Muscle of back (tissue), 11 donors: ENCODE measurements around the gene ABCF2. TPM values are rescaled to one million over a fixed set of nuclear protein-coding genes. Genes with fewer than 3 reads are reported as not detected.

Source experiments
- DNase-seq, 3 donors: peaks; one replicate each; pipeline versions ENCODE4 v3.0.0 to v3.0.0-alpha.2; 2013
- polyA plus RNA-seq, 10 donors: library from polyadenylated mRNA; unstranded; fragments of 120-200 nt; gene quantifications; one replicate each; pipeline ENCODE4 v1.2.1, GENCODE V29; 2013; ENCODE audit not compliant: insufficient read length in 10 of 10

ABCF2 gene
- polyA plus RNA-seq, 10 donors, result 13.2 to 23.8 (median 18.1) TPM

GRCh38 chr7:151254316-151254715 lies 27.3 kb upstream of the ABCF2 start:
- no peak for DNase-seq

- peak in 1 of 3 donors; percentile 73 for DNase-seq
These were observed 26.1 kb upstream of the ABCF2 start for GRCh38 chr7:151252961-151253711.

GRCh38 chr7:151252561-151252835 lies 25.5 kb upstream of the ABCF2 start:
- DNase-seq, result no peak

GRCh38 chr7:151251689-151252560 lies 24.9 kb upstream of the ABCF2 start:
- peak; percentile 74 to 96 (median 90) for DNase-seq

DNA sequence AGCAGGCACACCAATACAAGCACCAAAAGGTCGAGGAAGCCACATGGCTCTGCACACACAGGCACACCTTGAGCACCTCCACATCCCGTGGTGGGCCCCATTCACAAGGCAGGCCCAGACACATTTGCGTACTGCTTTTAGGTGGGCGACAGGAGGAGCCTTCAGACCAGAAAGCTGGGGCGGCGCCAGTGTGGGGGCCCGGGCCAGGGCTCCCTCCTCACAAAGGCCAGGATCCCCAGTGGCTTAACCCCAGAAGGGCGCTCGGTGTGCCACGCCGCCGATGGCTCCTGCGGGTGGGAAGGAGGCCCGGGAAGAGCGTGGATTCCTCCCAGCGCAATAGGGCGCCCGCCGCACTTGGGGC lies 24.3 kb upstream of the ABCF2 start:
- peak in 1 of 3 donors; percentile 61 for DNase-seq

GRCh38 chr7:151250181-151251132 lies 23.5 kb upstream of the ABCF2 start:
- no peak for DNase-seq

DNA sequence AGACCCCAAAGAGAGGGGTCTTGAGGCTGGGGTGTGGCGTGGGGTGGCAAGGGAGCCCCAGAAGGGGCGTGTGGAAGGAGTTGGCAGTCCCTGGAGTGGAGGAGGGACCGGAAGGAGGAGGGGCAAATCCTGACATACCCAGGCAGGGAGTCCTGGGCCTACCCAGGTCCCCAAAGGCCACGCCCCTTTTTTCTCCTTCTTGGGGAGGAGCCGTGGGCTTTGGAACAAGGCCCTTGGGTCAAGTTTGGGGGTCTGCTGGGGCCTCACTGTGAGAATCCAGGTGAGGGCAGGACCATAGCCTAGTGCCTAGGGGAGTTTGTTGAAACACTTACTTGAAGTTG lies 22.7 kb upstream of the ABCF2 start:
- DNase-seq, result peak in 2 of 3 donors; percentile 67 to 76

DNA sequence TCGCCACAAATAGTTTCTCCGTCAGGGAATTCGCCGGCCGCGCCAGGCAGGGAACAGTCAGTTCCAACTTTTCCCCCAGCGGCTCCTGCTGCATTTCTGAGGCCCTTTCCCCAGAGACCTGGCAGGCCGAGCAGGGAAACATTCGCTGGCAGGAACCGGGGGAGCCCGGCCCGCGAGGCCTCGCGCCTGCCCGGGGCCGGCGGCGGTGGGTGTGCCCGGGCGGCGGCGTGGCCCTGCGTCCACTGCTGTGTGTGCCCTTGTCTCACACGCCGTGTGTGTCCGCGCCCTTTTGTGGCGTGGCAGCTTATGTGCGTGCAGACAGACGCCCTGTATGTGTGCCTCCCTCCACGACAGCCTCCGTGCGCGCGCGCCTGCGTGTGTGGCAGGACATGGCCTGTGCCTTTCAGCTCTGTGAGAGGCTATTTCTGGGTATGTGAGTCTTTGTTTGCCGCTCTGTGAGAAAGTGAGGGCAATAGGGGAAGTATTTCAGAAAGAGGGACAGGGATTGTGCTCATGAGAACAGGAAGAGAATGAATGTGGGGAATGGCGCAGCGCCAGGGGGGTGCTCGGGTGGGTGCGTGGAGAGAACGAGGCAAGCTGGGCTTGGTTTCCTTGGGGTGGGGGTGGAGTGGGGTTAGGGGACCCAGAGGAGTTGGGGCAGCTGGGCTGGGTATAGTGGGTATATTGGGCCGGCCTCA lies 22.2 kb upstream of the ABCF2 start:
- DNase-seq, result peak in 2 of 3 donors; percentile 61 to 88

DNA sequence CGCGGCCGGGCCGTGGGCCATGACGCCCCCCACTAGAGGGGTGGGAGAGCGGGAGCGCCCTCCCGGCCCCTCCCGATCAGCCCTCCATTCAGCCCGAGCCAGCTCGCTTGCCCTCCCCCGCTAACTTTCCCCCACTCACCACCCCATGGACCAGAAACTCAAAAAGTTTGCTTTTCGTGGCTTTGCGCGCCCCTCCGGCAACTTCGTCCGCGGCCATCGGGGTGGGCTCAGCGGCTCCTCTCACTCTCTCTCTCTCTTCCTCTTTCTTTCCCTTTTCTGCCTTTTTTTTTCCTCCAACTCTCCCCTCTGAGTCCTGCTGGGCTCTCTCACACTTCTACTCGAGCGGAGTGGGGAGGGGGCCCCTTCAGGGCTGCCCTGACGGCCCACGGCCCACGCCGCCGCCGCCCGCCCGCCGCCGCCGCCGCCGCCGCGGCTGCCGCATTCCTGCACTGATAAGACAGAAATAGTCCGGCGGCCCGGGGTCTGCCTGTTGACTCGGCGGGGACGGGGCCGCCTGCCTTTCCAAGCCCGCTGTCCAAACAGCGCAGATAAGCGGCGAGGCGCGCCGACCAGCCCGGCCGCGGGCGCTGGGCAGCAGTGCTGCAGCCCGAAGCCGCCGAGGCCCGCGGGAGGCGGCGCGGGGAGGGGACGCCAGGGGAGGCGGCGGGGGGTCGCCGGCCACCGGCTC lies 21.5 kb upstream of the ABCF2 start, which contains the start of gene SMARCD3:
Gene SMARCD3 (minus strand): TSS at position 349 of the 688 bp plus-strand sequence. CDS start 132 bp downstream, at position 217.
- peak in 2 of 3 donors; percentile 80 to 93 for DNase-seq

GRCh38 chr7:151247611-151248345 lies 20.8 kb upstream of the ABCF2 start:
- DNase-seq, result peak in 1 of 3 donors; percentile 61

DNA sequence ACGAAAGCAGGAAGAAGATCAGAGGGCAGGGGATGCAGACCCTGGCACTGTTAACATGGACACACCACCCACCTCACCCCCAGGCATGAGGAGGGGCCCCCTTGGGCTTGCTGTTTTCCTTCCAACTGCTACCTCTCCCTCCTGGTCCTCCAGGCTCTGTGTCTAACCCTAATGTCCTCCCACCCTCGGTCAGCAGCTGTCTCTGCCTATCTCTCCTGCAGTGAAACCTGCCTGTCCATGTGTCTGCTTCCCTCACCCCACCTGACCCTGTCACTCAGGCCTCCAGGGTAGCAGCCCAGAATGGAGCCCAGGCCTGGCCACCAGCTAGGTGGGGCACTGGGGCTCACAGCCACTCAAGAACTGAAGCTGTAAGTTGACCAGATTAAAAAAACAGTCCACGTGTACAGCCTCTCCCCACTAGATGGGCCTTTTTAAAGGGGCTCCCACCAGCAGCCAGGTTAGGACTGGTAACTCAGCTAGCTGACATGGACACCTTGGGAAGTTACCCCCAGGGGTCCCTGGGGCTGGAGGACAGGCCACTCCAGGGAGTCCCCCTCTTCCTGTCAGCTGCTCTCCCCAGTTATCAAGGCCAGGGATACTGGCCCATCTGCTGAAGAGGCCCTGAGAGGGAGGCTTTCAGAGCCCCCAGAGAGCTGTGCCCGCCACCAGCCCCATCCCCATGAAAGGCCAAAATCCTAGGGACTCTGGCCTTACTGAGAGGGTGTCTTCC lies 20.0 kb upstream of the ABCF2 start:
- DNase-seq, result peak; percentile 75 to 87 (median 81)

- DNase-seq, result peak in 1 of 3 donors; percentile 64
These were observed 19.3 kb upstream of the ABCF2 start for GRCh38 chr7:151246102-151246850.

GRCh38 chr7:151245360-151246101 lies 18.5 kb upstream of the ABCF2 start:
- peak in 1 of 3 donors; percentile 57 for DNase-seq

DNA sequence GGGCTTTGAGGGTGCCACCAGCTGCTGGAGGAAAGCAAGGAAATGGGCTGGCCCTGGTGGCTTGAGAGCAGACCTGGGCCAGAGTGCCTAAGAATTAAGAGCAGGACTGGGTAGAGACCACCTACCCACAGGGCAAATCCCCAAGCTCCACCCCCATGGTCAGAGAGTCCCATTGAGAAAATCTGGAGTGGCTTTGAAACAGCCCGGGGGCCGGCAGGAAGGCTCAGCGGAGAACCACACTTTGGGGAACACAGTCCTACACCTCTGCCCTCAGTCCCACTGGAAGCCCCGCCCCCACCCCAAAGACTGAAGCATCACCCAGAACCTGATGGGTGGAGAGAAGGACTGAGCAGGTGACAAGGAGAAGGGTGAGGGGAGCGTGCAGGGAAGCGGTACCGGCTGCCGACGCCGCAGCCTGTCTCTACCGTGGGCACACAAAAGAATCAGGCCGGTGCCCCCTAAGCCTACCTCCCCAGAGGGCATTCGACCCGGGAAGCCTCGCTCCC lies 17.9 kb upstream of the ABCF2 start:
- no peak for DNase-seq

DNA sequence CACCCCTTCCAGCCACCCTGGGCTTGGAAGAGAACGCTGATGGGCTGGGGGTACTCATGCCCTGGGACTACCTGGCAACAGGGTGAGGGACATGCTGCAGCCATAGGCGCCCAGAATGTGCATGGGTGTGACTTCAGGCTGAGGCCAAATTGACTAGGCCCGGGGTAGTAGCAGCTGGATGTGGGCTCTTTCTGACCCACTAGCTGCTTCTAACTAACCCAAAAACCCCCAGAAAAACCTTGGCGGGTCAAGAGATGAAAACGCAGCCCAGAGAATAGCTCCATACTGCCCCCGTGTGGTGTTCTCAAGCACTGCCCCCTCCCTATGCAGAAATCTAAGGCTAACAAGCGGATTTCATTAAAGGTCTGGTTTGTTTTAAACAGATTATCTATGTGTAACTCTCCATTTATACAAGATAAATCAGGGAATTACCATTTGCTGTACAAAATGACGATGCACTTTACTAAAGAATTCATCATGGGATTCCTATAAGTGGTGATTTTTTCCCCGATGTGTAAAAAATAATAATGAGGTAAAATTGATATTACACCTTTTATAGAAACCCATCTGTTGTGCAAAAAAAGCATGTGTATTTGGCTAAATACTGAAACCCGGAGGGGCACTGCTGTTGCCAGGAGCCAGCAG lies 17.3 kb upstream of the ABCF2 start:
- DNase-seq, result peak in 2 of 3 donors; percentile 60 to 73

DNA sequence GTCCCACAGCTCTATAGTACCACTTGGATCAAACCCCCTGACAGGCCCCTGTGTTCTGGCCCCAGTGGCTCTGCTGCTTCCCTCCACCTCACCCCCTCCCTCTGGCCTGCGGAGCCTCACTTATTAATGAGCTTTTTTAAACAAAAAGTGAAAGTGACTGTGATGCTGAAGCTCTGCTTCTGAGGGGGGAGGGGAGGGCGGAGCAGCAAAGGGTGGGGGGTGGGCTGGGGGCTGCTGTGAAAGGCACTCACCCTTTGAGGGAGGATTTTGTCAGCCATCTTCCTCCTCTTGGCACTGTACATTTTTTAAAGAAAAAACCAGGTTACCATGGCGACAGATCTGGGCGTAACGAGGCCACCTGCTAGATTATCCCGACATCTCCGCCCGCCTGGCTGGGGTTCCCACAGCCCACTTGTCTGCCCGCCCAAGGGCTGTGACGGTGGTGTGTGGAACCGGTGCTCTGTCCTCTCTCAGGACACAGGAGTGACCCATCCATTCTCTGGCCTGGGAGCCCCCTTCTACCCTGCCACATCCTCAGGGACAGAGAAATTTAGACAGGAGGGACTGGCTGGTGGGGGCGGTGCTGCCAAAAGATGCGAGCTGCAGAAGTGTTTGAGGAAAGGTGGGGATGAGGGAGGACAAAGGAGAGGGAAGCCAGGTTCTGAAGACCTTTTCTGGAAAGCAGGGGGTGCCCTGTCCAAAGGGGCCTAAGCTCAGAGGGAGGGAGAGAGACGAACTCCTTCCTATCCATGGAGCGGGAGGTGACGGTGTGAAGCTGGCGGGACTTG lies 16.6 kb upstream of the ABCF2 start:
- peak in 1 of 3 donors; percentile 39 for DNase-seq
